GM12891 (cell line): Measurements from ENCODE around the gene LUZP1.
A peak's percentile ranks its signal among the peaks of the same experiment; 100 is the strongest.

Source experiments
- DNase-seq: peaks from one replicate; pipeline ENCODE4 v3.0.0; 2011; ENCODE audit warnings: low spot score; ENCODE audit not compliant: insufficient read length
- FAIRE-seq: peaks from 2 replicates; lab custom pipeline; 2011; peaks lifted over from hg19 to GRCh38; lab: Jason Lieb, UNC
- PAX5 ChIP-seq: IDR thresholded peaks from 2 replicates; pipeline ENCODE4 v1.6.1; 2011; ENCODE audit warnings: low read length, moderate library complexity, mild to moderate bottlenecking; ENCODE audit not compliant: insufficient read depth, severe bottlenecking
- POLR2A ChIP-seq: IDR thresholded peaks from 2 replicates; pipeline ENCODE4 v1.6.1; 2011; ENCODE audit warnings: low read depth, low read length, control low read depth
- POLR2AphosphoS5 ChIP-seq: IDR thresholded peaks from 2 replicates; pipeline ENCODE4 v1.6.1; 2011; ENCODE audit warnings: low read depth, low read length, control low read depth
- POU2F2 ChIP-seq: IDR thresholded peaks from 2 replicates; pipeline ENCODE4 v1.6.1; 2011; ENCODE audit warnings: low read depth, mild to moderate bottlenecking, control low read depth, low read length, moderate library complexity
- SPI1 ChIP-seq: IDR thresholded peaks from 2 replicates; pipeline ENCODE4 v1.6.1; 2011; ENCODE audit warnings: low read depth, low read length, control low read depth
- TAF1 ChIP-seq: IDR thresholded peaks from 2 replicates; pipeline ENCODE4 v1.6.1; 2011; ENCODE audit warnings: low read depth, low read length, control low read depth

Gene LUZP1

GRCh38 chr1:23156940-23157339 is 11.7 kb downstream of the LUZP1 start:
- FAIRE-seq (no peak), DNase-seq (no peak)
- TF ChIP-seq POU2F2 (no peak), SPI1 (no peak)

GRCh38 chr1:23152966-23153684 is 15.5 kb downstream of the LUZP1 start:
- no peak for TF ChIP-seq PAX5
- no peak for TF ChIP-seq POLR2AphosphoS5
- TF ChIP-seq SPI1 = no peak
- TF ChIP-seq POLR2A = no peak
- TF ChIP-seq POU2F2 = no peak
- no peak for TF ChIP-seq TAF1
- FAIRE-seq (no peak), DNase-seq (no peak)

- DNase-seq = no peak
- TF ChIP-seq SPI1 (no peak), TAF1 (no peak), POU2F2 (no peak)
- FAIRE-seq = no peak
These were observed 17.9 kb downstream of the LUZP1 start for GRCh38 chr1:23150742-23151141.

- TF ChIP-seq POLR2A (no peak), TAF1 (no peak), POLR2AphosphoS5 (no peak), POU2F2 (no peak), SPI1 (no peak), PAX5 (no peak)
- FAIRE-seq (no peak), DNase-seq (no peak)
These were observed 18.5 kb downstream of the LUZP1 start for GRCh38 chr1:23150125-23150524.

- DNase-seq = no peak
- TF ChIP-seq PAX5 (no peak), SPI1 (peak; percentile 36; the same call in 1 of the 2 replicates)
- peak; percentile 48 for FAIRE-seq
These were observed 19.5 kb downstream of the LUZP1 start for GRCh38 chr1:23149114-23149513.

- TF ChIP-seq TAF1 (no peak), POU2F2 (no peak), SPI1 (no peak), POLR2A (no peak), POLR2AphosphoS5 (no peak), PAX5 (no peak)
- DNase-seq (no peak), FAIRE-seq (no peak)
These were observed 20.6 kb downstream of the LUZP1 start for GRCh38 chr1:23148084-23148483.

- no peak for TF ChIP-seq TAF1
- peak; percentile 55 for TF ChIP-seq PAX5
- FAIRE-seq (no peak), DNase-seq (no peak)
These were observed 27.6 kb downstream of the LUZP1 start for GRCh38 chr1:23140940-23141596.

- no peak for FAIRE-seq
- DNase-seq = no peak
- no peak for TF ChIP-seq POU2F2
- TF ChIP-seq POLR2A = no peak
- TF ChIP-seq PAX5 = no peak
- TF ChIP-seq SPI1 = no peak
- no peak for TF ChIP-seq TAF1
- TF ChIP-seq POLR2AphosphoS5 = no peak
These were observed 33.4 kb downstream of the LUZP1 start for GRCh38 chr1:23135268-23135667.

- DNase-seq (no peak), FAIRE-seq (no peak)
- TF ChIP-seq POU2F2 = no peak
- TF ChIP-seq POLR2A = no peak
- no peak for TF ChIP-seq SPI1
- no peak for TF ChIP-seq PAX5
- TF ChIP-seq TAF1 = no peak
- TF ChIP-seq POLR2AphosphoS5 = no peak
These were observed 34.6 kb downstream of the LUZP1 start for GRCh38 chr1:23134055-23134454.

GRCh38 chr1:23133587-23133986 is 35.1 kb downstream of the LUZP1 start:
- no peak for FAIRE-seq

More at GRCh38 chr1:23133587-23133986, 35.1 kb downstream of the LUZP1 start:
- no peak for DNase-seq
- no peak for TF ChIP-seq POU2F2
- no peak for TF ChIP-seq SPI1
- no peak for TF ChIP-seq TAF1
- TF ChIP-seq POLR2A = no peak
- TF ChIP-seq PAX5 = no peak
- no peak for TF ChIP-seq POLR2AphosphoS5
